ENCODE measurements around the gene CDKN2B. TPM values are rescaled to one million over a fixed set of nuclear protein-coding genes. Genes with fewer than 3 reads are reported as not detected.

CDKN2B gene
- total RNA-seq, 1 donor from 2014 or later = 252 TPM

- Mint-ChIP-seq H3K9me3 (ENCODE audit: low read depth) (no peaks in the 10 kb centered on the region), H3K4me1 (ENCODE audit: low read depth) (peaks cover 32% of the 10 kb centered on the region), H3K36me3 (ENCODE audit: low read depth) (peaks cover 1% of the 10 kb centered on the region), H3K4me3 (ENCODE audit: unreplicated experiment) (no peak overlapping the region), H3K27ac (ENCODE audit: unreplicated experiment) (no peak overlapping the region), H3K27me3 (ENCODE audit: low read depth) (no peaks in the 10 kb centered on the region)
- DNase-seq (ENCODE audit: low spot score) = no peak
- TF ChIP-seq CTCF (IDR thresholded peaks at IDR 0.05) = no peak
Measured at GRCh38 chr9:22036866-22037626, 27.9 kb upstream of the CDKN2B start.

- Mint-ChIP-seq H3K36me3 (ENCODE audit: low read depth) (peaks cover 1% of the 10 kb centered on the region), H3K4me1 (ENCODE audit: low read depth) (peaks cover 18% of the 10 kb centered on the region), H3K9me3 (ENCODE audit: low read depth) (no peaks in the 10 kb centered on the region), H3K4me3 (ENCODE audit: unreplicated experiment) (no peak overlapping the region), H3K27me3 (ENCODE audit: low read depth) (no peaks in the 10 kb centered on the region), H3K27ac (ENCODE audit: unreplicated experiment) (no peak overlapping the region)
- no peak for TF ChIP-seq CTCF (IDR thresholded peaks at IDR 0.05)
- DNase-seq (ENCODE audit: low spot score) = no peak
Measured at GRCh38 chr9:22035591-22036011, 26.5 kb upstream of the CDKN2B start.

GRCh38 chr9:22033012-22033630 is 24.0 kb upstream of the CDKN2B start:
- H3K36me3 Mint-ChIP-seq (ENCODE audit: low read depth) = peaks cover 1% of the 10 kb centered on the region
- no peaks in the 10 kb centered on the region for H3K27me3 Mint-ChIP-seq (ENCODE audit: low read depth)
- H3K9me3 Mint-ChIP-seq (ENCODE audit: low read depth) = no peaks in the 10 kb centered on the region
- H3K4me1 Mint-ChIP-seq (ENCODE audit: low read depth) = peaks cover 10% of the 10 kb centered on the region
- H3K4me3 Mint-ChIP-seq (ENCODE audit: unreplicated experiment) = no peak overlapping the region
- H3K27ac Mint-ChIP-seq (ENCODE audit: unreplicated experiment) = no peak overlapping the region
- DNase-seq (ENCODE audit: low spot score) = no peak
- no peak for TF ChIP-seq CTCF (IDR thresholded peaks at IDR 0.05)

GRCh38 chr9:22031655-22032411 is 22.7 kb upstream of the CDKN2B start:
- no peak for TF ChIP-seq CTCF (IDR thresholded peaks at IDR 0.05)
- no peak overlapping the region for H3K4me3 Mint-ChIP-seq (ENCODE audit: unreplicated experiment)
- H3K36me3 Mint-ChIP-seq (ENCODE audit: low read depth) = peaks cover 1% of the 10 kb centered on the region
- DNase-seq (ENCODE audit: low spot score) = no peak
- no peaks in the 10 kb centered on the region for H3K27me3 Mint-ChIP-seq (ENCODE audit: low read depth)
- H3K9me3 Mint-ChIP-seq (ENCODE audit: low read depth) = no peaks in the 10 kb centered on the region
- no peak overlapping the region for H3K27ac Mint-ChIP-seq (ENCODE audit: unreplicated experiment)
- H3K4me1 Mint-ChIP-seq (ENCODE audit: low read depth) = peaks cover 6% of the 10 kb centered on the region

GRCh38 chr9:22030101-22030598 is 21.0 kb upstream of the CDKN2B start:
- TF ChIP-seq CTCF (IDR thresholded peaks at IDR 0.05) = no peak
- Mint-ChIP-seq H3K4me3 (ENCODE audit: unreplicated experiment) (no peak overlapping the region), H3K36me3 (ENCODE audit: low read depth) (peaks cover 1% of the 10 kb centered on the region), H3K4me1 (ENCODE audit: low read depth) (peaks cover 6% of the 10 kb centered on the region), H3K9me3 (ENCODE audit: low read depth) (no peaks in the 10 kb centered on the region), H3K27ac (ENCODE audit: unreplicated experiment) (no peak overlapping the region), H3K27me3 (ENCODE audit: low read depth) (no peaks in the 10 kb centered on the region)
- DNase-seq (ENCODE audit: low spot score) = no peak
